Measurements from ENCODE around the gene SYPL2.

The SYPL2 gene

GRCh38 chr1:109479311-109479710, 13.0 kb downstream of the SYPL2 start:
- CTCF ChIA-PET: interaction anchor here (0.8 to 1.8 kb wide), 3 partner anchors 18 to 52 kb away, joined by 3 to 14 read pairs (median 3); no protein-coding TSS in a partner anchor

DNA sequence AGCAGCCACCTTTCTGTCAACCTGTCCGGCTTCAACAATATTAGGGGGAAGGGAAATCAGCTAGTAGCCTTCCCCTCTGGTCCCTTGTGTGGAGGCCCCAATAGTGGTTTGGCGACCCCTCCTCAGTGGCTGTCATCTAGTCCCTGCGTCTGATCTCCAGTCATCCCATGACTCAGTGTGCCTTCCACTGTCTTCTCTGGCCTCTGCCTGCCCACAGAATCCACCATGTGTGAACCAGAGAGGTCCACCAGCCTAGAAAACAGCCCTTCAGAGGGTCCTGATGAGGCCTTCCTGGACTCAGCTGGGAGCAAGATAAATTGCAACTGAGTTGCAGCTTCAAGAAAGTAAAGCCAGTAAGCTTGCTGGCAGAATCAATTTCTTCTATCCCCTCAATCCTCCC, 13.6 kb downstream of the SYPL2 start:
- CTCF ChIA-PET: interaction anchor here (0.8 to 1.8 kb wide), 2 partner anchors 17 to 51 kb away, joined by 3 to 14 read pairs; no protein-coding TSS in a partner anchor
- Mint-ChIP-seq H3K4me3 (no peak overlapping the region), H3K27ac (no peak overlapping the region), H3K9me3 (no peaks in the 10 kb centered on the region), H3K27me3 (peaks cover 72% of the 10 kb centered on the region), H3K36me3 (no peaks in the 10 kb centered on the region), H3K4me1 (peaks cover 27% of the 10 kb centered on the region)
- DNase-seq: no peak

More at GRCh38 chr1:109479311-109479710, 13.0 kb downstream of the SYPL2 start:
- no peak overlapping the region for H3K27ac Mint-ChIP-seq
- no peak for DNase-seq
- H3K9me3 Mint-ChIP-seq: no peaks in the 10 kb centered on the region
- H3K4me1 Mint-ChIP-seq: peaks cover 21% of the 10 kb centered on the region
- H3K4me3 Mint-ChIP-seq: no peak overlapping the region
- no peaks in the 10 kb centered on the region for H3K36me3 Mint-ChIP-seq
- peaks cover 78% of the 10 kb centered on the region for H3K27me3 Mint-ChIP-seq

- no peak for DNase-seq
- peaks cover 7% of the 10 kb centered on the region for H3K36me3 Mint-ChIP-seq
- peaks cover 41% of the 10 kb centered on the region for H3K4me1 Mint-ChIP-seq
- peaks cover 56% of the 10 kb centered on the region for H3K27me3 Mint-ChIP-seq
- CTCF ChIA-PET: interaction anchor here (6.1 to 37.4 kb wide), 2 partner anchors 11 to 50 kb away, joined by 35 to 1080 read pairs; partner anchors contain the start of genes CYB561D1 and GPR61
- H3K27ac Mint-ChIP-seq: no peak overlapping the region
- no peak overlapping the region for H3K4me3 Mint-ChIP-seq
- H3K9me3 Mint-ChIP-seq: no peaks in the 10 kb centered on the region
These were observed 15.3 kb downstream of the SYPL2 start for GRCh38 chr1:109481646-109482045.

DNA sequence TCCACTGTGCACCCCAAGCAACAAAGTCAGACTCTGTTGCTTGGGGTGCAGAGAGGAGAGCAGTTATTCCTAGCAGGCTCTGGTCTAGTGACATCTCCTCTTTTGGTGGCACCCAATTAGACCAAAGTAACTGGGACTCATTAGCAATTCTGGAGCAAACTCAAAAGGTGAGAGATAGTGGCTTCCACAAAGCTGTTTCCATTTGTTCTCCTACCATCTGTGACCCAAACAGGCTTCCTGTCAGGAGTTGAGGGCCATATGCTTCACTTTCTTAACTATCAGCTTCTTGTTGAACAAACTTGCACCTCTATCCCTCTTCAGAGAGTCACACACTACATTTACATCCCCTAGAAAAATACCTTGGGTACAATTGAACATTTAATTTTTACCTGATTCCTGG, 15.9 kb downstream of the SYPL2 start:
- no peak overlapping the region for H3K27ac Mint-ChIP-seq
- H3K36me3 Mint-ChIP-seq: peaks cover 7% of the 10 kb centered on the region
- H3K4me1 Mint-ChIP-seq: peaks cover 41% of the 10 kb centered on the region
- H3K4me3 Mint-ChIP-seq: peak overlapping the region; percentile 11
- H3K27me3 Mint-ChIP-seq: peaks cover 53% of the 10 kb centered on the region
- CTCF ChIA-PET: interaction anchor here (1.0 to 37.4 kb wide), 5 partner anchors 8 to 56 kb away, joined by 3 to 1080 read pairs (median 3); partner anchors contain the start of genes CYB561D1, GPR61 and PSMA5
- H3K9me3 Mint-ChIP-seq: no peaks in the 10 kb centered on the region
- DNase-seq: no peak

GRCh38 chr1:109482791-109483671, 16.7 kb downstream of the SYPL2 start:
- Mint-ChIP-seq H3K4me1 (peaks cover 41% of the 10 kb centered on the region), H3K4me3 (peak overlapping the region; percentile 92), H3K36me3 (peaks cover 10% of the 10 kb centered on the region), H3K27me3 (peaks cover 45% of the 10 kb centered on the region), H3K9me3 (no peaks in the 10 kb centered on the region), H3K27ac (peak overlapping the region; percentile 72)
- CTCF ChIA-PET: interaction anchor here (0.9 to 37.4 kb wide), 10 partner anchors 9 to 383 kb away, joined by 3 to 1080 read pairs (median 3); partner anchors contain the start of genes CYB561D1, GNAI3, GPR61 and PSMA5
- peak; percentile 59 for DNase-seq

DNA sequence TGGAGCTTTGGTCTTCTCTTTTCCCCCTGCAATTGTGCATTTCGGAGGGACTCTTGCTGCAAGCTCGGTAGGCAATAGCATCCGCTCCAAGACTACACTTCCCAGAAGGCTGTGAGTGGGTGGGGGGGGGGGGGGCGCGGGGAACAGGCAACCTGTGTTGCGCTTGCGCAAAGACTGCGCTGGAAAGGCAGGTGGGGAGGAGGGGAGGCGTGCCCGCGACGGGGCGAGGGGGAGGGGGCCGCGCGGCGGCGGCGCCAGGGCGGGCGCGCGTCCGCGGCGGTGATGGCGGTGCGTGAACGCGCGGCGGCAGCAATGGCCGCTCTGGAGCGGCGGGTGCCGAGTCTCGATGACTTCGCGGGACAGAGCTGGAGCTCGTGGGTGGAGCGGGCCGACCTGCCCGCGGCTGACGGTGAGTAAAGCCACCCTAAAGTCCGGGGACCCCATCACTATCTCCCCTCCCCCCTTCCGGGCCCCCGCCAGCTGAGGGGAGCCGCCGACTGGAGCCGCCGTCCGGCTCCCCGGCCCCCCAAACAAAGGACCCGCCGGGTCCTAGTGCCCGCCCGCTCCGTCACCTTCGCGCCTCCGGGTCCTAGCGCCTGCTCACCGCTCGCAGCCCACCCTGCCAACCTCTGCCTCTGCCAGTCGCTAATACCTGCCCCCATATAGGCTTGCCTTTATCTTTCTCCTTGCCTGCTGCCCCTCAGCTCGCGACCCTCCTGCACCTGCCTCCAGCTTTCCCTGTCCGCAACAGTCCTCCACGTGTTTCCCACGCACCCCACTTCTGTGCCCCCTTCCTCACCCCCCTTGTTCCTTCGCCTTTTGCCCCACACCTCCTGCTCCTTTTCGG, 17.5 kb downstream of the SYPL2 start, which contains the start of gene ATXN7L2:
TSS of gene ATXN7L2 (plus strand) at position 234 of the 847 bp plus-strand sequence. CDS start at position 283, 49 bp downstream.
- peaks cover 40% of the 10 kb centered on the region for H3K27me3 Mint-ChIP-seq
- CTCF ChIA-PET: interaction anchor here (0.9 to 37.4 kb wide), 10 partner anchors 9 to 384 kb away, joined by 3 to 1080 read pairs (median 3); partner anchors contain the start of genes CYB561D1, GNAI3 and GPR61
- H3K36me3 Mint-ChIP-seq: peaks cover 15% of the 10 kb centered on the region
- H3K4me3 Mint-ChIP-seq: peak within 1 kb of the TSS; percentile 92
- peaks cover 38% of the 10 kb centered on the region for H3K4me1 Mint-ChIP-seq
- H3K27ac Mint-ChIP-seq: peak within 1 kb of the TSS; percentile 82
- H3K9me3 Mint-ChIP-seq: no peaks in the 10 kb centered on the region
- DNase-seq: peak; percentile 93

DNA sequence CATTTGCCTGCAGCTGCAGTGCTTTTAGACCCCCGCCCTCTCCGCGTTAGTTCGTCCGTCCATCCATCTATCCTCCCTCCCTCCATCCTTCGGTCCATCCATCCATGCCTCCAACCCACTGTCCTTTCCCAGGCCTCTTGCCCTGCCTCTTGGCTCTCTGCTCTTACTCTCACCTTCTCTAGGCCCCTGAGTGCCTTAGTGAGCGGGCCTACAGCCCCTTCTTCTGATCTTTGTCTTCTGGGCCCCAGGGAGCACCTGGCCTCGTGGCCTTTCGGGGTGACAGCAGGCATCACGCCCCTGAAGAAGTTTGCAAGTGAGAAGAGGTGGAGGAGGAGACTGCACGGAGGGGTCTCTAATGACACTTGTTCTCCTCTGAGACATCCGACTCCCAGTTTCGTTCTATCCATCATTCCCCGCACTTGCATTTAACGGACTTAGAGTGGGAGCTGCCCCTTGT, 18.2 kb downstream of the SYPL2 start:
- H3K27ac Mint-ChIP-seq: peak overlapping the region; percentile 82
- peaks cover 38% of the 10 kb centered on the region for H3K4me1 Mint-ChIP-seq
- no peak for DNase-seq
- CTCF ChIA-PET: interaction anchor here (0.9 to 37.4 kb wide), 7 partner anchors 9 to 384 kb away, joined by 3 to 1080 read pairs (median 4); partner anchors contain the start of genes CYB561D1, GNAI3 and GPR61
- H3K27me3 Mint-ChIP-seq: peaks cover 34% of the 10 kb centered on the region
- no peaks in the 10 kb centered on the region for H3K9me3 Mint-ChIP-seq
- peaks cover 18% of the 10 kb centered on the region for H3K36me3 Mint-ChIP-seq
- H3K4me3 Mint-ChIP-seq: peak overlapping the region; percentile 92

DNA sequence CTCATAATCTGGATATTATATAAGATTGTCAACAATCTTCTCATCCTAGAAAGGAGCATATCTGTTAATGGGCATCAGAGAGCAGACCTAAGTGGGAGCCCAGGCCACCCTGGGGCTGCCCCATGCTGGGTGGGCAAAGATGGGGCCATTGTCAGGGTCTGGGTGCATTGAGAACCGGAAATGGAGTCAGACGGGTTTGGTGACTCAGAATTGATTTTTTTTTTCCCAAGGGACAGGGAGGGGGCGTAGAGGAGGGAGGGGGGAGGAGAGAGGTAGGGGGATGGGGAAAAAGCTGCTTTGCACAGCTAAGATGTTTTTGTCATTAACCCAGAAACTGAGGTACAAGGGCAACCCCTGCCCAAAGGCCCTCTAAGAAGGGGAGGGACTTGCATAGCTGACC, 18.7 kb downstream of the SYPL2 start:
- no peak for DNase-seq
- CTCF ChIA-PET: interaction anchor here (0.9 to 37.4 kb wide), 6 partner anchors 8 to 85 kb away, joined by 3 to 1080 read pairs (median 5); partner anchors contain the start of genes CYB561D1 and GPR61
- peak overlapping the region; percentile 92 for H3K4me3 Mint-ChIP-seq
- peaks cover 29% of the 10 kb centered on the region for H3K27me3 Mint-ChIP-seq
- no peaks in the 10 kb centered on the region for H3K9me3 Mint-ChIP-seq
- peaks cover 38% of the 10 kb centered on the region for H3K4me1 Mint-ChIP-seq
- peaks cover 20% of the 10 kb centered on the region for H3K36me3 Mint-ChIP-seq
- H3K27ac Mint-ChIP-seq: peak overlapping the region; percentile 82

DNA sequence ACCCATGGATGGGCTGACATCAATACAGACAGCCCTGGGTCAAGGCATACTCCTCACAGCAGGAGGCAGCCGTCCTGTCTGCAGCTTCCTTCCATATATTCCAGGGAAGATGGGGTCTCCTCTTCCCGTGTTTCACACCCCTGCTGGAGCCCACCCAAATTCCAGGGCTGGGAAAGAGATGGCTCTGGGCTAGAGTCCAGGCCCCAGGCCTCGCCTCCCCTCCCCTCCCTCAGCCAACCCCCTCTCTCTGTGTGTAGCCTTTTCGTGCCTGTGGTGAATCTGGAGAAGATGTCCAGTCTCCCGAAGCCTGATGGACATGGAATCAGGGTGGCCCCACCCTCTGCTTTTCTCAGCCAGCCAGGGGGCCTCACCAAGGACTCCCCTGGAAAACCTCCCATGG, 20.9 kb downstream of the SYPL2 start:
- H3K4me1 Mint-ChIP-seq: peaks cover 45% of the 10 kb centered on the region
- peaks cover 21% of the 10 kb centered on the region for H3K36me3 Mint-ChIP-seq
- CTCF ChIA-PET: interaction anchor here (1.4 to 37.4 kb wide), 3 partner anchors 10 to 45 kb away, joined by 3 to 1080 read pairs (median 7); partner anchors contain the start of gene GPR61
- H3K4me3 Mint-ChIP-seq: no peak overlapping the region
- H3K27me3 Mint-ChIP-seq: peaks cover 8% of the 10 kb centered on the region
- no peaks in the 10 kb centered on the region for H3K9me3 Mint-ChIP-seq
- no peak for DNase-seq
- no peak overlapping the region for H3K27ac Mint-ChIP-seq

DNA sequence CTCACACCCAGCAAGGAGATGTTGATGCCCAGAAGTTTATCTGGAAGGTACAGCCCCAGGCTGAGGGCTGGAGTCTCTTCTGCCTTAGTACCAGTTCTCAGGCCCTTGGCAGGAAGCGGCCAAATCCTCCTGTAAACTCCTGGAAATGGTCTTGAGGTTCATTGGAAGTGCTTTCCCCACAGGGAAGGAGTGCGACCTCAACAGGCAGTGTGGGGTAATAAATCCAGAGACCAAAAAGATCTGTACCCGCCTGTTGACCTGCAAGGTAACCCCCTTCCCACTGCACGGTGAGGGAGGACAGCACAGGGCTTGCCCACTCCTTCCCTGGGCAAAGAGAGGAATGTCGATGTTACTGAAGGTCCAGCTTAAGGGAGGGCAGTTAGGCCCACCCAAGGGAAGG, 21.9 kb downstream of the SYPL2 start:
- Mint-ChIP-seq H3K4me3 (no peak overlapping the region), H3K9me3 (no peaks in the 10 kb centered on the region), H3K4me1 (peaks cover 37% of the 10 kb centered on the region), H3K36me3 (peaks cover 24% of the 10 kb centered on the region), H3K27ac (no peak overlapping the region), H3K27me3 (peaks cover 4% of the 10 kb centered on the region)
- no peak for DNase-seq
- CTCF ChIA-PET: interaction anchor here (1.1 to 37.4 kb wide), 3 partner anchors 12 to 44 kb away, joined by 3 to 1080 read pairs (median 4); partner anchors contain the start of gene GPR61

- H3K4me1 Mint-ChIP-seq: peaks cover 38% of the 10 kb centered on the region
- no peak overlapping the region for H3K4me3 Mint-ChIP-seq
- H3K27ac Mint-ChIP-seq: no peak overlapping the region
- no peaks in the 10 kb centered on the region for H3K9me3 Mint-ChIP-seq
- no peak for DNase-seq
- CTCF ChIA-PET: interaction anchor here (1.1 to 37.4 kb wide), 4 partner anchors 11 to 43 kb away, joined by 3 to 1080 read pairs (median 11); partner anchors contain the start of gene GPR61
- no peaks in the 10 kb centered on the region for H3K27me3 Mint-ChIP-seq
- peaks cover 24% of the 10 kb centered on the region for H3K36me3 Mint-ChIP-seq
These were observed 22.4 kb downstream of the SYPL2 start for GRCh38 chr1:109488696-109489095.

GRCh38 chr1:109490029-109490933, 23.9 kb downstream of the SYPL2 start:
- no peak overlapping the region for H3K4me3 Mint-ChIP-seq
- no peaks in the 10 kb centered on the region for H3K9me3 Mint-ChIP-seq
- peaks cover 30% of the 10 kb centered on the region for H3K36me3 Mint-ChIP-seq
- CTCF ChIA-PET: interaction anchor here (0.6 to 37.4 kb wide), 9 partner anchors 7 to 291 kb away, joined by 3 to 1080 read pairs (median 17); partner anchors contain the start of genes AMIGO1, ATXN7L2 and GPR61
- no peak overlapping the region for H3K27ac Mint-ChIP-seq
- peaks cover 38% of the 10 kb centered on the region for H3K4me1 Mint-ChIP-seq
- H3K27me3 Mint-ChIP-seq: no peaks in the 10 kb centered on the region
- DNase-seq: peak; percentile 87
